HL-60 (cell line): Measurements from ENCODE around the gene GRXCR1.

Source experiments
- DNase-seq, 2 experiments: peaks; one replicate each; pipeline ENCODE4 v3.0.0-alpha.2; 2010 to 2020; ENCODE audit warnings: low read depth in 1 of 2, low spot score in 1 of 2
- H3K27ac ChIP-seq: fragments of 250-450 bp; sonication (Bioruptor Pico); replicated peaks from 2 replicates; pipeline ENCODE4 v1.5.1; 2020; ENCODE audit warnings: mild to moderate bottlenecking, moderate library complexity
- H3K27me3 ChIP-seq: fragments of 250-450 bp; sonication (Bioruptor Pico); 2 replicates; pipeline ENCODE4 v1.5.1; 2021; ENCODE audit warnings: mild to moderate bottlenecking, moderate library complexity; ENCODE audit not compliant: insufficient read depth, poor library complexity, severe bottlenecking
- H3K4me3 ChIP-seq: replicated peaks from 2 replicates; pipeline ENCODE4 v1.5.1; 2011; ENCODE audit warnings: mild to moderate bottlenecking, control low read depth, low read length; ENCODE audit not compliant: insufficient read depth
- GABPA ChIP-seq: IDR thresholded peaks from 2 replicates; pipeline ENCODE4 v1.6.1; 2012; ENCODE audit warnings: low read depth
- POLR2AphosphoS5 ChIP-seq: IDR thresholded peaks from 2 replicates; pipeline ENCODE4 v1.6.1; 2012; ENCODE audit warnings: low read depth
- SPI1 ChIP-seq: IDR thresholded peaks from 2 replicates; pipeline ENCODE4 v1.6.1; 2012; ENCODE audit warnings: low read depth, mild to moderate bottlenecking, borderline replicate concordance
- TF ChIP-seq, protein P1 (sequence below): IDR thresholded peaks from 2 replicates; pipeline ENCODE4 v1.6.1; 2012; ENCODE audit warnings: low read depth; ENCODE audit not compliant: insufficient replicate concordance
- TF ChIP-seq, protein P2 (sequence below): IDR thresholded peaks from one replicate; pipeline ENCODE4 v1.5.1; 2011; ENCODE audit warnings: low read length, control low read depth, inconsistent platforms; ENCODE audit not compliant: insufficient read depth

GRXCR1 gene

GRCh38 chr4:42995343-42995944 is 102.9 kb downstream of the GRXCR1 start:
- Histone ChIP-seq H3K4me3 (no peak overlapping the region), H3K27me3 (no peaks in the 10 kb centered on the region), H3K27ac (no peak overlapping the region)
- TF ChIP-seq, protein P1, sequence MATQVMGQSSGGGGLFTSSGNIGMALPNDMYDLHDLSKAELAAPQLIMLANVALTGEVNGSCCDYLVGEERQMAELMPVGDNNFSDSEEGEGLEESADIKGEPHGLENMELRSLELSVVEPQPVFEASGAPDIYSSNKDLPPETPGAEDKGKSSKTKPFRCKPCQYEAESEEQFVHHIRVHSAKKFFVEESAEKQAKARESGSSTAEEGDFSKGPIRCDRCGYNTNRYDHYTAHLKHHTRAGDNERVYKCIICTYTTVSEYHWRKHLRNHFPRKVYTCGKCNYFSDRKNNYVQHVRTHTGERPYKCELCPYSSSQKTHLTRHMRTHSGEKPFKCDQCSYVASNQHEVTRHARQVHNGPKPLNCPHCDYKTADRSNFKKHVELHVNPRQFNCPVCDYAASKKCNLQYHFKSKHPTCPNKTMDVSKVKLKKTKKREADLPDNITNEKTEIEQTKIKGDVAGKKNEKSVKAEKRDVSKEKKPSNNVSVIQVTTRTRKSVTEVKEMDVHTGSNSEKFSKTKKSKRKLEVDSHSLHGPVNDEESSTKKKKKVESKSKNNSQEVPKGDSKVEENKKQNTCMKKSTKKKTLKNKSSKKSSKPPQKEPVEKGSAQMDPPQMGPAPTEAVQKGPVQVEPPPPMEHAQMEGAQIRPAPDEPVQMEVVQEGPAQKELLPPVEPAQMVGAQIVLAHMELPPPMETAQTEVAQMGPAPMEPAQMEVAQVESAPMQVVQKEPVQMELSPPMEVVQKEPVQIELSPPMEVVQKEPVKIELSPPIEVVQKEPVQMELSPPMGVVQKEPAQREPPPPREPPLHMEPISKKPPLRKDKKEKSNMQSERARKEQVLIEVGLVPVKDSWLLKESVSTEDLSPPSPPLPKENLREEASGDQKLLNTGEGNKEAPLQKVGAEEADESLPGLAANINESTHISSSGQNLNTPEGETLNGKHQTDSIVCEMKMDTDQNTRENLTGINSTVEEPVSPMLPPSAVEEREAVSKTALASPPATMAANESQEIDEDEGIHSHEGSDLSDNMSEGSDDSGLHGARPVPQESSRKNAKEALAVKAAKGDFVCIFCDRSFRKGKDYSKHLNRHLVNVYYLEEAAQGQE = no peak
- TF ChIP-seq, protein P2, sequence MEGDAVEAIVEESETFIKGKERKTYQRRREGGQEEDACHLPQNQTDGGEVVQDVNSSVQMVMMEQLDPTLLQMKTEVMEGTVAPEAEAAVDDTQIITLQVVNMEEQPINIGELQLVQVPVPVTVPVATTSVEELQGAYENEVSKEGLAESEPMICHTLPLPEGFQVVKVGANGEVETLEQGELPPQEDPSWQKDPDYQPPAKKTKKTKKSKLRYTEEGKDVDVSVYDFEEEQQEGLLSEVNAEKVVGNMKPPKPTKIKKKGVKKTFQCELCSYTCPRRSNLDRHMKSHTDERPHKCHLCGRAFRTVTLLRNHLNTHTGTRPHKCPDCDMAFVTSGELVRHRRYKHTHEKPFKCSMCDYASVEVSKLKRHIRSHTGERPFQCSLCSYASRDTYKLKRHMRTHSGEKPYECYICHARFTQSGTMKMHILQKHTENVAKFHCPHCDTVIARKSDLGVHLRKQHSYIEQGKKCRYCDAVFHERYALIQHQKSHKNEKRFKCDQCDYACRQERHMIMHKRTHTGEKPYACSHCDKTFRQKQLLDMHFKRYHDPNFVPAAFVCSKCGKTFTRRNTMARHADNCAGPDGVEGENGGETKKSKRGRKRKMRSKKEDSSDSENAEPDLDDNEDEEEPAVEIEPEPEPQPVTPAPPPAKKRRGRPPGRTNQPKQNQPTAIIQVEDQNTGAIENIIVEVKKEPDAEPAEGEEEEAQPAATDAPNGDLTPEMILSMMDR = peak; percentile 80
- DNase-seq = peak; percentile 4 to 32

- Histone ChIP-seq H3K27me3 (no peaks in the 10 kb centered on the region), H3K4me3 (no peak overlapping the region), H3K27ac (no peak overlapping the region)
- DNase-seq = no peak
- no peak for TF ChIP-seq SPI1
- TF ChIP-seq, protein P1 = no peak
- TF ChIP-seq GABPA = no peak
- no peak for TF ChIP-seq POLR2AphosphoS5
- TF ChIP-seq, protein P2 = no peak
These were observed 116.3 kb downstream of the GRXCR1 start for GRCh38 chr4:43008793-43009192.

- H3K27ac ChIP-seq = no peak overlapping the region
- no peak overlapping the region for H3K4me3 ChIP-seq
- TF ChIP-seq, protein P1 = no peak
- TF ChIP-seq GABPA = no peak
- TF ChIP-seq, protein P2 = no peak
- no peak for TF ChIP-seq POLR2AphosphoS5
- no peak for TF ChIP-seq SPI1
- no peaks in the 10 kb centered on the region for H3K27me3 ChIP-seq
- no peak for DNase-seq
These were observed 121.7 kb downstream of the GRXCR1 start for GRCh38 chr4:43014256-43014655.
